OCI-LY1 (cell line): ENCODE data around the gene PRG2.

Experiments used
- H2AFZ ChIP-seq: fragments of 200-600 bp; sonication (generic), shearing (Covaris generic); 2 replicates; pipeline ENCODE4 v1.6.0; 2014; ENCODE audit warnings: antibody characterized with exemption, mild to moderate bottlenecking, low read length
- H3F3A ChIP-seq: fragments of 200-600 bp; sonication (generic), shearing (Covaris generic); 2 replicates; pipeline ENCODE4 v1.6.0; 2014; ENCODE audit warnings: mild to moderate bottlenecking, antibody characterized with exemption, low read length, moderate library complexity; ENCODE audit not compliant: insufficient read depth
- H3K27ac ChIP-seq: fragments of 200-600 bp; sonication (generic); 2 replicates; pipeline ENCODE4 v1.5.1; 2014; ENCODE audit warnings: low read length, mixed run types, mild to moderate bottlenecking, low read depth; ENCODE audit not compliant: poor library complexity, severe bottlenecking
- H3K27me3 ChIP-seq: fragments of 200-600 bp; sonication (generic); 2 replicates; pipeline ENCODE4 v1.6.0; 2014; ENCODE audit warnings: antibody characterized with exemption, mild to moderate bottlenecking, low read length, moderate library complexity; ENCODE audit not compliant: insufficient read depth
- H3K36me3 ChIP-seq: fragments of 200-600 bp; sonication (generic); 2 replicates; pipeline ENCODE4 v1.6.1; 2014; ENCODE audit warnings: mild to moderate bottlenecking, antibody characterized with exemption, low read length, moderate library complexity, mixed read lengths; ENCODE audit not compliant: insufficient read depth
- H3K4me1 ChIP-seq: fragments of 200-600 bp; sonication (generic); 2 replicates; pipeline ENCODE4 v1.5.1; 2014; ENCODE audit warnings: mild to moderate bottlenecking, low read length, moderate library complexity; ENCODE audit not compliant: insufficient read depth, severe bottlenecking
- H3K4me2 ChIP-seq: fragments of 200-600 bp; sonication (generic), shearing (Covaris generic); 2 replicates; pipeline ENCODE4 v1.6.1; 2014; ENCODE audit warnings: low read length
- H3K4me3 ChIP-seq: fragments of 200-600 bp; sonication (generic); 2 replicates; pipeline ENCODE4 v1.5.1; 2014; ENCODE audit warnings: low read length, low read depth, mild to moderate bottlenecking, mixed read lengths; ENCODE audit not compliant: poor library complexity, severe bottlenecking
- H3K79me2 ChIP-seq: fragments of 200-600 bp; shearing (Covaris generic); 2 replicates; pipeline ENCODE4 v1.6.1; 2016; ENCODE audit warnings: mixed run types, low read length, mixed read lengths; ENCODE audit not compliant: insufficient read depth
- H3K9ac ChIP-seq: fragments of 200-600 bp; sonication (generic), shearing (Covaris generic); 2 replicates; pipeline ENCODE4 v1.6.1; 2014; ENCODE audit warnings: mild to moderate bottlenecking, low read length, mixed read lengths
- H3K9me2 ChIP-seq: fragments of 200-600 bp; sonication (generic), shearing (Covaris generic); 2 replicates; pipeline ENCODE4 v1.6.1; 2014; ENCODE audit warnings: low read depth, mild to moderate bottlenecking, low read length, mixed read lengths
- H3K9me3 ChIP-seq: fragments of 200-600 bp; shearing (Covaris generic); 2 replicates; pipeline ENCODE4 v1.6.1; 2014; ENCODE audit warnings: low read length, mixed read lengths
- H4K20me1 ChIP-seq: fragments of 200-600 bp; sonication (generic), shearing (Covaris generic); 2 replicates; pipeline ENCODE4 v1.6.0; 2016; ENCODE audit warnings: mild to moderate bottlenecking, low read length; ENCODE audit not compliant: insufficient read depth
- EZH2 ChIP-seq: fragments of 200-600 bp; sonication (generic), shearing (Covaris generic); IDR thresholded peaks from 2 replicates; pipeline ENCODE4 v1.8.0; 2017; ENCODE audit warnings: borderline replicate concordance, mixed run types, mild to moderate bottlenecking, antibody characterized with exemption, low read length, moderate library complexity, mixed read lengths
- TF ChIP-seq, protein P1 (sequence below): fragments of 200-600 bp; sonication (generic), shearing (Covaris generic); IDR thresholded peaks from 2 replicates; pipeline ENCODE4 v1.5.1; 2017; ENCODE audit warnings: mild to moderate bottlenecking, antibody characterized with exemption, low read length, moderate library complexity, mixed read lengths

The PRG2 gene

DNA sequence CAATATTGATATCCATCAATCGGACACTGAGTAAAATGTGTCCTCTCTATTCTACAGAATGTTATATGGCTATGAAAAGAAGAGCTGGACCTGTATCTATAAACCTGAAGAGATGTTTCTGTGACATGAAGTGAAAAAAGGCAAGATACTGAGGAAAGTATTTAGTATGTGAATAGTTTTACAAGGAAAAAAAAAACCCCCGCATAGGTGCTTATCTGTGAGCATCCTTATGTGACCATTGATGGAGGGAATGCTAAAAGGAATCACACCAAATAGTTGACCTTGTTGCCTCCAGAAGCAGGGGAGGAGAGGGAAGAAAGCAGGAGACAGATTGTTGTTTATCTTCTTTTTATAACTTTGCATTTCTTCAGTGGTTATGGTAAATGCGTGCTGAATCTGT lies 661 bp upstream of the PRG2 start:
- H3K9me2 ChIP-seq = no peaks in the 10 kb centered on the region
- TF ChIP-seq EZH2 = no peak
- TF ChIP-seq, protein P1, sequence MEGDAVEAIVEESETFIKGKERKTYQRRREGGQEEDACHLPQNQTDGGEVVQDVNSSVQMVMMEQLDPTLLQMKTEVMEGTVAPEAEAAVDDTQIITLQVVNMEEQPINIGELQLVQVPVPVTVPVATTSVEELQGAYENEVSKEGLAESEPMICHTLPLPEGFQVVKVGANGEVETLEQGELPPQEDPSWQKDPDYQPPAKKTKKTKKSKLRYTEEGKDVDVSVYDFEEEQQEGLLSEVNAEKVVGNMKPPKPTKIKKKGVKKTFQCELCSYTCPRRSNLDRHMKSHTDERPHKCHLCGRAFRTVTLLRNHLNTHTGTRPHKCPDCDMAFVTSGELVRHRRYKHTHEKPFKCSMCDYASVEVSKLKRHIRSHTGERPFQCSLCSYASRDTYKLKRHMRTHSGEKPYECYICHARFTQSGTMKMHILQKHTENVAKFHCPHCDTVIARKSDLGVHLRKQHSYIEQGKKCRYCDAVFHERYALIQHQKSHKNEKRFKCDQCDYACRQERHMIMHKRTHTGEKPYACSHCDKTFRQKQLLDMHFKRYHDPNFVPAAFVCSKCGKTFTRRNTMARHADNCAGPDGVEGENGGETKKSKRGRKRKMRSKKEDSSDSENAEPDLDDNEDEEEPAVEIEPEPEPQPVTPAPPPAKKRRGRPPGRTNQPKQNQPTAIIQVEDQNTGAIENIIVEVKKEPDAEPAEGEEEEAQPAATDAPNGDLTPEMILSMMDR = no peak
- 0 out of 2 replicates have a peak, but pooled peaks cover 3% of the 10 kb centered on the region for H3K27me3 ChIP-seq
- H4K20me1 ChIP-seq = no peaks in the 10 kb centered on the region
- no peaks in the 10 kb centered on the region for H3K79me2 ChIP-seq
- H3K27ac ChIP-seq = no peak overlapping the region
- H3K36me3 ChIP-seq = no peaks in the 10 kb centered on the region
- H3K9ac ChIP-seq = no peak overlapping the region
- no peaks in the 10 kb centered on the region for H3K4me1 ChIP-seq
- no peaks in the 10 kb centered on the region for H3F3A ChIP-seq
- H3K4me3 ChIP-seq = no peak overlapping the region
- no peak overlapping the region for H3K4me2 ChIP-seq
- no peak overlapping the region for H2AFZ ChIP-seq
- no peaks in the 10 kb centered on the region for H3K9me3 ChIP-seq

- H3K4me1 ChIP-seq = no peaks in the 10 kb centered on the region
- H3K9me3 ChIP-seq = no peaks in the 10 kb centered on the region
- no peak overlapping the region for H3K4me3 ChIP-seq
- no peak overlapping the region for H3K9ac ChIP-seq
- no peaks in the 10 kb centered on the region for H3K36me3 ChIP-seq
- no peaks in the 10 kb centered on the region for H4K20me1 ChIP-seq
- H3K27me3 ChIP-seq = 0 out of 2 replicates have a peak, but pooled peaks cover 8% of the 10 kb centered on the region
- H3K79me2 ChIP-seq = no peaks in the 10 kb centered on the region
- no peak overlapping the region for H3K4me2 ChIP-seq
- no peak overlapping the region for H3K27ac ChIP-seq
- TF ChIP-seq EZH2 = no peak
- TF ChIP-seq, protein P1 = no peak
- H2AFZ ChIP-seq = no peak overlapping the region
- no peaks in the 10 kb centered on the region for H3K9me2 ChIP-seq
- H3F3A ChIP-seq = no peaks in the 10 kb centered on the region
Observed at GRCh38 chr11:57387289-57388030, 3.0 kb downstream of the PRG2 start.

GRCh38 chr11:57386178-57386940 lies 4.1 kb downstream of the PRG2 start:
- no peak overlapping the region for H3K4me2 ChIP-seq
- no peaks in the 10 kb centered on the region for H3K79me2 ChIP-seq
- no peaks in the 10 kb centered on the region for H3K9me3 ChIP-seq
- no peaks in the 10 kb centered on the region for H3K9me2 ChIP-seq
- TF ChIP-seq EZH2 = no peak
- TF ChIP-seq, protein P1 = no peak
- no peak overlapping the region for H3K9ac ChIP-seq
- H4K20me1 ChIP-seq = no peaks in the 10 kb centered on the region
- H3K36me3 ChIP-seq = no peaks in the 10 kb centered on the region
- no peaks in the 10 kb centered on the region for H3F3A ChIP-seq
- H3K4me3 ChIP-seq = no peak overlapping the region
- no peak overlapping the region for H2AFZ ChIP-seq
- 0 out of 2 replicates have a peak, but pooled peaks cover 8% of the 10 kb centered on the region for H3K27me3 ChIP-seq
- no peak overlapping the region for H3K27ac ChIP-seq
- no peaks in the 10 kb centered on the region for H3K4me1 ChIP-seq
